Measurements from ENCODE around the gene MYG1. TPM values are rescaled to one million over a fixed set of nuclear protein-coding genes. Genes with fewer than 3 reads are reported as not detected.
A peak's percentile ranks its signal among the peaks of the same experiment; 100 is the strongest.

The MYG1 gene
- total and polyA plus RNA-seq, 4 experiments from 2014 or later, result 46.0 to 78.2 (median 56.6) TPM

GRCh38 chr12:53302903-53303302 lies 3.4 kb downstream of the MYG1 start:
- POLR2A ChIA-PET (ENCODE audit: partially characterized antibody), result interaction anchor here (3.0 to 9.4 kb wide), 2 partner anchors 8 to 19 kb away, joined by 11 to 193 read pairs; partner anchors contain the start of genes AAAS and PFDN5
- Histone ChIP-seq H3K27me3 (ENCODE audit: insufficient read depth, low read length) (no peaks in the 10 kb centered on the region), H3K4me1 (ENCODE audit: insufficient read depth, low read length) (peaks cover 51% of the 10 kb centered on the region), H3K4me3 (ENCODE audit: low read length in 2 of 2) (no peak overlapping the region), H3K27ac (ENCODE audit: low read depth, low read length) (no peak overlapping the region), H3K9me3 (ENCODE audit: control insufficient read depth in 1 of 2, low read length in 2 of 2) (no peaks in the 10 kb centered on the region), H3K36me3 (ENCODE audit: insufficient read depth, low read length) (peaks cover 49% of the 10 kb centered on the region)
- peak overlapping the region in 3 of 7 donors; percentile 66 to 92 (median 78) for H3K27ac Mint-ChIP-seq
- intact Hi-C loops (cut with micrococcal nuclease), result no loop called here
- no peak for DNase-seq
- CTCF ChIA-PET (ENCODE audit: partially characterized antibody), result interaction anchor here (1.2 to 1.6 kb wide), 3 partner anchors 18 to 143 kb away, joined by 3 to 8 read pairs (median 6); partner anchors contain the start of gene AAAS
- H3K36me3 Mint-ChIP-seq, result peaks cover 39 to 71% of the 10 kb centered on the region in 2 donors
- peak overlapping the region in 6 of 8 donors; percentile 22 to 99 (median 48) for H3K4me3 Mint-ChIP-seq
- H3K9me3 Mint-ChIP-seq, result peaks cover 0 to 1% (median 0%) of the 10 kb centered on the region in 8 donors
- peaks cover 26 to 49% (median 39%) of the 10 kb centered on the region in 4 donors for H3K4me1 Mint-ChIP-seq
- H3K27me3 Mint-ChIP-seq, result no peaks in the 10 kb centered on the region

GRCh38 chr12:53306826-53307225 lies 7.3 kb downstream of the MYG1 start:
- Histone ChIP-seq H3K27ac (ENCODE audit: low read depth, low read length) (no peak overlapping the region), H3K9me3 (ENCODE audit: control insufficient read depth in 1 of 2, low read length in 2 of 2) (no peaks in the 10 kb centered on the region), H3K4me1 (ENCODE audit: insufficient read depth, low read length) (peaks cover 14% of the 10 kb centered on the region), H3K27me3 (ENCODE audit: insufficient read depth, low read length) (no peaks in the 10 kb centered on the region), H3K4me3 (ENCODE audit: low read length in 2 of 2) (no peak overlapping the region), H3K36me3 (ENCODE audit: insufficient read depth, low read length) (peaks cover 61% of the 10 kb centered on the region)
- Mint-ChIP-seq H3K4me3 (no peak overlapping the region), H3K36me3 (peaks cover 45 to 69% of the 10 kb centered on the region in 2 donors), H3K4me1 (peaks cover 6 to 15% (median 10%) of the 10 kb centered on the region in 4 donors), H3K27ac (peak overlapping the region in 2 of 7 donors; percentile 19 to 52), H3K9me3 (no peaks in the 10 kb centered on the region), H3K27me3 (no peaks in the 10 kb centered on the region)
- POLR2A ChIA-PET (ENCODE audit: partially characterized antibody), result no interaction called here
- no peak for DNase-seq
- intact Hi-C loops (cut with micrococcal nuclease), result no loop called here
- CTCF ChIA-PET (ENCODE audit: partially characterized antibody), result interaction anchor here (1.0 to 2.4 kb wide), 3 partner anchors 15 to 95 kb away, joined by 3 to 8 read pairs (median 4); partner anchors contain the start of gene AAAS

- H3K4me1 Mint-ChIP-seq, result peaks cover 0 to 2% (median under 1%) of the 10 kb centered on the region in 4 donors
- peak overlapping the region in 1 of 8 donors; percentile 5 for H3K4me3 Mint-ChIP-seq
- H3K27me3 Mint-ChIP-seq, result no peaks in the 10 kb centered on the region
- POLR2A ChIA-PET (ENCODE audit: partially characterized antibody), result no interaction called here
- Histone ChIP-seq H3K4me1 (ENCODE audit: insufficient read depth, low read length) (peaks cover 4% of the 10 kb centered on the region), H3K27me3 (ENCODE audit: insufficient read depth, low read length) (no peaks in the 10 kb centered on the region), H3K36me3 (ENCODE audit: insufficient read depth, low read length) (peaks cover 51% of the 10 kb centered on the region), H3K4me3 (ENCODE audit: low read length in 2 of 2) (no peak overlapping the region), H3K27ac (ENCODE audit: low read depth, low read length) (no peak overlapping the region), H3K9me3 (ENCODE audit: control insufficient read depth in 1 of 2, low read length in 2 of 2) (no peaks in the 10 kb centered on the region)
- H3K36me3 Mint-ChIP-seq, result peaks cover 44 to 64% of the 10 kb centered on the region in 2 donors
- intact Hi-C loops (cut with micrococcal nuclease), result no loop called here
- H3K9me3 Mint-ChIP-seq, result no peaks in the 10 kb centered on the region
- CTCF ChIA-PET (ENCODE audit: partially characterized antibody), result interaction anchor here (1.8 to 2.5 kb wide), 2 partner anchors 13 to 149 kb away, joined by 4 to 10 read pairs; partner anchors contain the start of gene AAAS
- no peak for DNase-seq
- H3K27ac Mint-ChIP-seq, result peak overlapping the region in 3 of 7 donors; percentile 2 to 22 (median 17)
Observed at GRCh38 chr12:53308276-53308675, 8.8 kb downstream of the MYG1 start.

- H3K9me3 Mint-ChIP-seq, result no peaks in the 10 kb centered on the region
- ChIA-PET CTCF (ENCODE audit: partially characterized antibody) (interaction anchor here (1.2 to 1.5 kb wide), 4 partner anchors 10 to 154 kb away, joined by 3 to 6 read pairs (median 4); no protein-coding TSS in a partner anchor), POLR2A (ENCODE audit: partially characterized antibody) (interaction anchor here (0.9 kb wide), 1 partner anchor 12 kb away, joined by 3 read pairs; no protein-coding TSS in a partner anchor)
- peaks cover 46 to 54% of the 10 kb centered on the region in 2 donors for H3K36me3 Mint-ChIP-seq
- Histone ChIP-seq H3K27ac (ENCODE audit: low read depth, low read length) (no peak overlapping the region), H3K27me3 (ENCODE audit: insufficient read depth, low read length) (no peaks in the 10 kb centered on the region), H3K4me1 (ENCODE audit: insufficient read depth, low read length) (no peaks in the 10 kb centered on the region), H3K36me3 (ENCODE audit: insufficient read depth, low read length) (peaks cover 42% of the 10 kb centered on the region), H3K4me3 (ENCODE audit: low read length in 2 of 2) (no peak overlapping the region), H3K9me3 (ENCODE audit: control insufficient read depth in 1 of 2, low read length in 2 of 2) (no peaks in the 10 kb centered on the region)
- H3K27me3 Mint-ChIP-seq, result no peaks in the 10 kb centered on the region
- no peak for DNase-seq
- intact Hi-C loops (cut with micrococcal nuclease), result no loop called here
- H3K27ac Mint-ChIP-seq, result peak overlapping the region in 4 of 7 donors; percentile 23 to 86 (median 66)
- peaks cover 3 to 5% (median 4%) of the 10 kb centered on the region in 4 donors for H3K4me1 Mint-ChIP-seq
- H3K4me3 Mint-ChIP-seq, result no peak overlapping the region
Observed at GRCh38 chr12:53313996-53314395, 14.5 kb downstream of the MYG1 start.

- Histone ChIP-seq H3K9me3 (ENCODE audit: control insufficient read depth in 1 of 2, low read length in 2 of 2) (no peaks in the 10 kb centered on the region), H3K27ac (ENCODE audit: low read depth, low read length) (peak overlapping the region; percentile 74), H3K36me3 (ENCODE audit: insufficient read depth, low read length) (peaks cover 15% of the 10 kb centered on the region), H3K4me1 (ENCODE audit: insufficient read depth, low read length) (peaks cover 39% of the 10 kb centered on the region), H3K4me3 (ENCODE audit: low read length in 2 of 2) (peak overlapping the region; percentile 87 to 94), H3K27me3 (ENCODE audit: insufficient read depth, low read length) (no peaks in the 10 kb centered on the region)
- ChIA-PET CTCF (ENCODE audit: partially characterized antibody) (interaction anchor here (0.6 to 14.0 kb wide), 50 partner anchors 8 to 355 kb away, joined by 3 to 294 read pairs (median 5); partner anchors contain the start of genes CSAD, EIF4B, ESPL1 and ITGB7), POLR2A (ENCODE audit: partially characterized antibody) (interaction anchor here (0.5 to 8.9 kb wide), 32 partner anchors 10 to 315 kb away, joined by 3 to 193 read pairs (median 5); partner anchors contain the start of genes CSAD, EIF4B, ESPL1 and ITGB7)
- intact Hi-C loops (cut with micrococcal nuclease), result loop anchor here (1.0 kb wide), 6 partner anchors 21 to 181 kb away; partner anchors contain the start of genes CSAD, MYG1, PFDN5 and TARBP2
- Mint-ChIP-seq H3K36me3 (peaks cover 14 to 37% of the 10 kb centered on the region in 2 donors), H3K9me3 (no peaks in the 10 kb centered on the region), H3K27me3 (peaks cover 0 to 2% of the 10 kb centered on the region in 2 donors), H3K27ac (peak overlapping the region; percentile 90 to 100 (median 97)), H3K4me1 (peaks cover 23 to 48% (median 38%) of the 10 kb centered on the region in 4 donors), H3K4me3 (peak overlapping the region; percentile 94 to 100 (median 97))
- no peak for DNase-seq
Observed at GRCh38 chr12:53320352-53321195, 21.1 kb downstream of the MYG1 start.

- DNase-seq, result peak; percentile 59 to 68 (median 67)
- H3K9me3 Mint-ChIP-seq, result no peaks in the 10 kb centered on the region
- H3K4me3 Mint-ChIP-seq, result peak overlapping the region; percentile 88 to 98 (median 94)
- POLR2A ChIA-PET (ENCODE audit: partially characterized antibody), result interaction anchor here (0.9 to 8.9 kb wide), 21 partner anchors 20 to 318 kb away, joined by 3 to 193 read pairs (median 5); partner anchors contain the start of genes CSAD, EIF4B, ITGB7 and MAP3K12
- intact Hi-C loops (cut with micrococcal nuclease), result loop anchor here (1.0 to 2.0 kb wide), 5 partner anchors 21 to 184 kb away; partner anchors contain the start of genes ESPL1 and SP1
- Histone ChIP-seq H3K36me3 (ENCODE audit: insufficient read depth, low read length) (peaks cover under 1% of the 10 kb centered on the region), H3K9me3 (ENCODE audit: control insufficient read depth in 1 of 2, low read length in 2 of 2) (no peaks in the 10 kb centered on the region), H3K4me1 (ENCODE audit: insufficient read depth, low read length) (peaks cover 44% of the 10 kb centered on the region), H3K4me3 (ENCODE audit: low read length in 2 of 2) (peak overlapping the region; percentile 61 to 79), H3K27ac (ENCODE audit: low read depth, low read length) (peak overlapping the region; percentile 70), H3K27me3 (ENCODE audit: insufficient read depth, low read length) (no peaks in the 10 kb centered on the region)
- peaks cover 24 to 52% (median 34%) of the 10 kb centered on the region in 4 donors for H3K4me1 Mint-ChIP-seq
- H3K27me3 Mint-ChIP-seq, result peaks cover 2 to 3% of the 10 kb centered on the region in 2 donors
- CTCF ChIA-PET (ENCODE audit: partially characterized antibody), result interaction anchor here (0.9 to 14.0 kb wide), 22 partner anchors 10 to 276 kb away, joined by 3 to 294 read pairs (median 6); partner anchors contain the start of genes AMHR2, ESPL1, ITGB7 and MAP3K12
- peaks cover 0 to 17% of the 10 kb centered on the region in 2 donors for H3K36me3 Mint-ChIP-seq
- H3K27ac Mint-ChIP-seq, result peak overlapping the region; percentile 95 to 98 (median 97)
Observed at GRCh38 chr12:53324113-53324778, 24.8 kb downstream of the MYG1 start.
